Measurements from ENCODE around the gene SLC6A6.

DNA sequence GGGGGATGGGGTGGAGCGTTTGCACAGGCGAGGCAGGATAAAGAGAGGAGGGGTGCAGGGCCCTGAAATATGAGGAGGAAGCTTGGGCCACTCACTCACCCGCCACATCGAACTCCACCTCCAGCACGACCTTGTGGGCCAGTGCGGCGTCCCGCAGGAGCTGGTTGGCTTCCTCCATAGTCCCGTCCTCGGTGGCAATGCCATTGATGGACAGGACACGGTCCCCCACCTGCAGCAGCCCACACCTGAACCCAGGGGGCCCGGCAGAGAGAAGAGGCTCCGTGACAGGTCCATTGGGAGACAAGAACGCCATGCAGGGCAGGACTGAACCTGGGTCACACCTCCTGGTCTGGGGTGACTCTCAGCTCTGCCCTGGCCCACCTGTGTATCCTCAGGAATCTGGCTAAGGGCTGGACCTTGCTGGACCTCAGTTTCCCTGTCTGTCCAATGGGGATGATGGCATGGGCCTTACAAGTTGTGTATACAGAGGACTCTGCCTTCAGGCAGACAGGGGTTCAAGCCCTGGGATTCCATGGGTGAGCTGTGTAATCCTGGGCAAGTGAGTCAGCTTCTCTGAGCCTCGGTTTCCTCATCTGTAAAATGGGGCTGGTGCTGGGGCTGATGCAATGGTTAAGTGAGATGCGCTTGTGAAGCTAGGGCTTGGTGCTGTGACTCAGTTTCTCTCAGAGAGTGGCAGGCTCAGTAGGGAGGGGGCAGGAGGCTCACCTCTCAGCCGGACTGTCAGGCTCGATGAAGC, 111.3 kb downstream of the SLC6A6 start:
- TF ChIP-seq, protein P1, sequence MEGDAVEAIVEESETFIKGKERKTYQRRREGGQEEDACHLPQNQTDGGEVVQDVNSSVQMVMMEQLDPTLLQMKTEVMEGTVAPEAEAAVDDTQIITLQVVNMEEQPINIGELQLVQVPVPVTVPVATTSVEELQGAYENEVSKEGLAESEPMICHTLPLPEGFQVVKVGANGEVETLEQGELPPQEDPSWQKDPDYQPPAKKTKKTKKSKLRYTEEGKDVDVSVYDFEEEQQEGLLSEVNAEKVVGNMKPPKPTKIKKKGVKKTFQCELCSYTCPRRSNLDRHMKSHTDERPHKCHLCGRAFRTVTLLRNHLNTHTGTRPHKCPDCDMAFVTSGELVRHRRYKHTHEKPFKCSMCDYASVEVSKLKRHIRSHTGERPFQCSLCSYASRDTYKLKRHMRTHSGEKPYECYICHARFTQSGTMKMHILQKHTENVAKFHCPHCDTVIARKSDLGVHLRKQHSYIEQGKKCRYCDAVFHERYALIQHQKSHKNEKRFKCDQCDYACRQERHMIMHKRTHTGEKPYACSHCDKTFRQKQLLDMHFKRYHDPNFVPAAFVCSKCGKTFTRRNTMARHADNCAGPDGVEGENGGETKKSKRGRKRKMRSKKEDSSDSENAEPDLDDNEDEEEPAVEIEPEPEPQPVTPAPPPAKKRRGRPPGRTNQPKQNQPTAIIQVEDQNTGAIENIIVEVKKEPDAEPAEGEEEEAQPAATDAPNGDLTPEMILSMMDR (IDR thresholded peaks at IDR 0.05): no peak
- TF ChIP-seq POLR2A (IDR thresholded peaks at IDR 0.05): no peak
